HEK293 (cell line): ENCODE results near the gene PLD3.

ENCODE experiments used
- AEBP2 ChIP-seq: fragments of 450-650 bp; formaldehyde crosslinking; IDR thresholded peaks from 2 replicates; pipeline ENCODE4 v1.5.1; 2016; ENCODE audit warnings: missing biosample characterization, missing genetic modification characterization, borderline replicate concordance
- BCL11A ChIP-seq: fragments of 450-650 bp; formaldehyde crosslinking; IDR thresholded peaks from 2 replicates; pipeline ENCODE4 v1.5.1; 2016; ENCODE audit warnings: low read depth, missing biosample characterization, missing genetic modification characterization
- FEZF1 ChIP-seq: fragments of 450-650 bp; formaldehyde crosslinking; IDR thresholded peaks from 2 replicates; pipeline ENCODE4 v1.5.1; 2016; ENCODE audit warnings: missing biosample characterization, missing genetic modification characterization
- GLI2 ChIP-seq: fragments of 450-650 bp; formaldehyde crosslinking; IDR thresholded peaks from 2 replicates; pipeline ENCODE4; 2017; ENCODE audit warnings: missing biosample characterization, missing genetic modification characterization, low read depth, borderline replicate concordance
- HOXD13 ChIP-seq: sonication (generic); formaldehyde crosslinking; IDR thresholded peaks from 2 replicates; pipeline ENCODE4 v1.8.0; 2022; ENCODE audit warnings: missing genetic modification reagents, borderline replicate concordance
- MEIS1 ChIP-seq: sonication (generic); formaldehyde crosslinking; IDR thresholded peaks from 2 replicates; pipeline ENCODE4 v1.8.1; 2022; ENCODE audit warnings: missing genetic modification reagents, mild to moderate bottlenecking, borderline replicate concordance
- SCRT1 ChIP-seq: fragments of 450-650 bp; formaldehyde crosslinking; IDR thresholded peaks from 2 replicates; pipeline ENCODE4 v1.5.1; 2016; ENCODE audit warnings: missing biosample characterization, missing genetic modification characterization, borderline replicate concordance
- SETDB1 ChIP-seq: IDR thresholded peaks from one replicate; pipeline ENCODE4 v1.6.1; 2017; ENCODE audit warnings: mild to moderate bottlenecking, low read length, moderate library complexity, mixed read lengths; ENCODE audit not compliant: insufficient read length
- SP7 ChIP-seq: fragments of 450-650 bp; formaldehyde crosslinking; IDR thresholded peaks from 2 replicates; pipeline ENCODE4 v1.5.1; 2016; ENCODE audit warnings: missing biosample characterization, missing genetic modification characterization
- ZBTB11 ChIP-seq: fragments of 450-650 bp; formaldehyde crosslinking; conservative IDR thresholded peaks from 2 replicates; pipeline ENCODE4 v1.5.1; 2016; ENCODE audit warnings: low read depth, missing biosample characterization, missing genetic modification characterization
- ZFP3 ChIP-seq: fragments of 450-650 bp; formaldehyde crosslinking; IDR thresholded peaks from 2 replicates; pipeline ENCODE4 v1.5.1; 2016; ENCODE audit warnings: low read depth, missing biosample characterization, missing genetic modification characterization
- ZFP37 ChIP-seq: fragments of 450-650 bp; formaldehyde crosslinking; IDR thresholded peaks from 2 replicates; pipeline ENCODE4 v1.5.1; 2016; ENCODE audit warnings: missing biosample characterization, missing genetic modification characterization
- ZNF10 ChIP-seq: fragments of 450-650 bp; formaldehyde crosslinking; IDR thresholded peaks from 2 replicates; pipeline ENCODE4 v1.5.1; 2017; ENCODE audit warnings: missing biosample characterization, missing genetic modification characterization
- ZNF18 ChIP-seq: fragments of 450-650 bp; formaldehyde crosslinking; IDR thresholded peaks from 2 replicates; pipeline ENCODE4 v1.5.1; 2016; ENCODE audit warnings: missing biosample characterization, missing genetic modification characterization
- ZNF350 ChIP-seq: fragments of 450-650 bp; formaldehyde crosslinking; IDR thresholded peaks from 2 replicates; pipeline ENCODE4 v1.5.0; 2017; ENCODE audit warnings: missing biosample characterization, mild to moderate bottlenecking, missing genetic modification characterization
- ZNF354C ChIP-seq: fragments of 450-650 bp; formaldehyde crosslinking; IDR thresholded peaks from 2 replicates; pipeline ENCODE4 v1.5.1; 2016; ENCODE audit warnings: missing biosample characterization, missing genetic modification characterization, low read depth, borderline replicate concordance
- ZNF37A ChIP-seq: fragments of 450-650 bp; IDR thresholded peaks from 2 replicates; pipeline ENCODE4 v1.5.1; 2018; ENCODE audit warnings: missing biosample characterization, missing genetic modification characterization
- ZNF488 ChIP-seq: fragments of 450-650 bp; formaldehyde crosslinking; IDR thresholded peaks from 2 replicates; pipeline ENCODE4 v1.5.1; 2016; ENCODE audit warnings: missing biosample characterization, missing genetic modification characterization
- ZNF501 ChIP-seq: fragments of 450-650 bp; formaldehyde crosslinking; IDR thresholded peaks from 2 replicates; pipeline ENCODE4 v1.5.1; 2016; ENCODE audit warnings: missing biosample characterization, missing genetic modification characterization
- ZNF514 ChIP-seq: fragments of 450-650 bp; formaldehyde crosslinking; IDR thresholded peaks from 2 replicates; pipeline ENCODE4 v1.5.1; 2016; ENCODE audit warnings: missing biosample characterization, missing genetic modification characterization
- ZNF596 ChIP-seq: fragments of 450-650 bp; IDR thresholded peaks from 2 replicates; pipeline ENCODE4 v1.5.0; 2018; ENCODE audit warnings: missing biosample characterization, mild to moderate bottlenecking, missing genetic modification characterization, moderate library complexity
- ZNF639 ChIP-seq: fragments of 450-650 bp; formaldehyde crosslinking; IDR thresholded peaks from 2 replicates; pipeline ENCODE4 v1.5.1; 2016; ENCODE audit warnings: missing biosample characterization, missing genetic modification characterization
- ZNF837 ChIP-seq: fragments of 450-650 bp; formaldehyde crosslinking; IDR thresholded peaks from 2 replicates; pipeline ENCODE4 v1.5.1; 2016; ENCODE audit warnings: missing biosample characterization, missing genetic modification characterization
- TF ChIP-seq, protein P1 (sequence below): fragments of 450-650 bp; IDR thresholded peaks from 2 replicates; pipeline ENCODE4 v1.5.1; 2018; ENCODE audit warnings: missing biosample characterization, missing genetic modification characterization
- TF ChIP-seq, protein P2 (sequence below): fragments of 450-650 bp; formaldehyde crosslinking; IDR thresholded peaks from 2 replicates; pipeline ENCODE4 v1.5.1; 2016; ENCODE audit warnings: missing biosample characterization, missing genetic modification characterization
- TF ChIP-seq, protein P3 (sequence below): fragments of 450-650 bp; formaldehyde crosslinking; IDR thresholded peaks from 2 replicates; pipeline ENCODE4 v1.5.1; 2017; ENCODE audit warnings: missing biosample characterization, missing genetic modification characterization

PLD3 gene

DNA sequence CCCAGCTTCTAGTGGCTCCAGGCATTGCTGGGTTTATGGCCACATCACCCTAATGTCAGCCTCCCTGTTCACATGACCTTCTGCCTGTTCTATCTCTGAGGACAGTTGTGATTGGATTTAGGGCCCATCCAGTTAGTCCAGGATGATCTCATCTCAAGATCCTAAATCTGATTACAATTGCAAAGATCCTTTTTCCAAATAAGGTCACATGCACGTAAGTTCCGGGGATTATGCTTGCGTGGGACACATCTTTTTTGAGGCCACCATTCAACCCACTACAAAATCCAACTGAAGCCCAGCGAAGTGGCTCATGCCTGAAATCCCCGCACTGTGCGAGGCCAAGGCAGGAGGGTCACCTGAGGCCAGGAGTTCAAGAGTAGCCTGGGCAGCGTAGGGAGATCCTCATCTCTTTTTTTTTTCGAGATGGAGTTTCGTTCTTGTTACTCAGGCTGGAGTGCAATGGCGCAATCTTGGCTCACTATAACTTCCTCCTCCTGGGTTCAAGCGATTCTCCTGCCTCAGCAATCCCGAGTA, 12.3 kb downstream of the PLD3 start (continued):
- TF ChIP-seq ZNF488 (tag by site-specific recombination) (no peak), ZNF354C (tag by site-specific recombination) (no peak), FEZF1 (tag by site-specific recombination) (no peak), MEIS1 (CRISPR knock-in tag) (no peak), GLI2 (tag by site-specific recombination) (no peak), ZNF837 (no peak), ZBTB11 (tag by site-specific recombination) (no peak), HOXD13 (CRISPR knock-in tag) (no peak), ZFP3 (tag by site-specific recombination) (no peak), ZNF639 (tag by site-specific recombination) (no peak; the same call in 1 of the 2 replicates), ZNF10 (no peak), ZNF37A (tag by site-specific recombination) (no peak), ZNF18 (tag by site-specific recombination) (no peak), ZNF596 (tag by site-specific recombination) (no peak), ZNF514 (tag by site-specific recombination) (no peak), BCL11A (tag by site-specific recombination) (no peak), ZNF350 (tag by site-specific recombination) (no peak), SETDB1 (no peak), ZNF501 (tag by site-specific recombination) (0 out of 2 replicates have a peak, but pooled peaks have one; percentile 27), SP7 (tag by site-specific recombination) (no peak; the same call in 1 of the 2 replicates), AEBP2 (tag by site-specific recombination) (no peak), SCRT1 (tag by site-specific recombination) (no peak), ZFP37 (no peak)
- TF ChIP-seq, protein P1, sequence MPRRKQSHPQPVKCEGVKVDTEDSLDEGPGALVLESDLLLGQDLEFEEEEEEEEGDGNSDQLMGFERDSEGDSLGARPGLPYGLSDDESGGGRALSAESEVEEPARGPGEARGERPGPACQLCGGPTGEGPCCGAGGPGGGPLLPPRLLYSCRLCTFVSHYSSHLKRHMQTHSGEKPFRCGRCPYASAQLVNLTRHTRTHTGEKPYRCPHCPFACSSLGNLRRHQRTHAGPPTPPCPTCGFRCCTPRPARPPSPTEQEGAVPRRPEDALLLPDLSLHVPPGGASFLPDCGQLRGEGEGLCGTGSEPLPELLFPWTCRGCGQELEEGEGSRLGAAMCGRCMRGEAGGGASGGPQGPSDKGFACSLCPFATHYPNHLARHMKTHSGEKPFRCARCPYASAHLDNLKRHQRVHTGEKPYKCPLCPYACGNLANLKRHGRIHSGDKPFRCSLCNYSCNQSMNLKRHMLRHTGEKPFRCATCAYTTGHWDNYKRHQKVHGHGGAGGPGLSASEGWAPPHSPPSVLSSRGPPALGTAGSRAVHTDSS (tag by site-specific recombination): no peak
- TF ChIP-seq, protein P2, sequence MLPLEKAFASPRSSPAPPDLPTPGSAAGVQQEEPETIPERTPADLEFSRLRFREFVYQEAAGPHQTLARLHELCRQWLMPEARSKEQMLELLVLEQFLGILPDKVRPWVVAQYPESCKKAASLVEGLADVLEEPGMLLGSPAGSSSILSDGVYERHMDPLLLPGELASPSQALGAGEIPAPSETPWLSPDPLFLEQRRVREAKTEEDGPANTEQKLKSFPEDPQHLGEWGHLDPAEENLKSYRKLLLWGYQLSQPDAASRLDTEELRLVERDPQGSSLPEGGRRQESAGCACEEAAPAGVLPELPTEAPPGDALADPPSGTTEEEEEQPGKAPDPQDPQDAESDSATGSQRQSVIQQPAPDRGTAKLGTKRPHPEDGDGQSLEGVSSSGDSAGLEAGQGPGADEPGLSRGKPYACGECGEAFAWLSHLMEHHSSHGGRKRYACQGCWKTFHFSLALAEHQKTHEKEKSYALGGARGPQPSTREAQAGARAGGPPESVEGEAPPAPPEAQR: no peak
- TF ChIP-seq, protein P3, sequence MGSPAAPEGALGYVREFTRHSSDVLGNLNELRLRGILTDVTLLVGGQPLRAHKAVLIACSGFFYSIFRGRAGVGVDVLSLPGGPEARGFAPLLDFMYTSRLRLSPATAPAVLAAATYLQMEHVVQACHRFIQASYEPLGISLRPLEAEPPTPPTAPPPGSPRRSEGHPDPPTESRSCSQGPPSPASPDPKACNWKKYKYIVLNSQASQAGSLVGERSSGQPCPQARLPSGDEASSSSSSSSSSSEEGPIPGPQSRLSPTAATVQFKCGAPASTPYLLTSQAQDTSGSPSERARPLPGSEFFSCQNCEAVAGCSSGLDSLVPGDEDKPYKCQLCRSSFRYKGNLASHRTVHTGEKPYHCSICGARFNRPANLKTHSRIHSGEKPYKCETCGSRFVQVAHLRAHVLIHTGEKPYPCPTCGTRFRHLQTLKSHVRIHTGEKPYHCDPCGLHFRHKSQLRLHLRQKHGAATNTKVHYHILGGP: no peak
